Tibial nerve (tissue), 4 donors: ENCODE results near the gene TNIP1.

ENCODE experiments used
- CTCF ChIP-seq, 5 experiments: fragments of 200-600 bp in 3 of 5; fragments of 450-650 bp in 2 of 5; sonication (generic) in 3 of 5; IDR thresholded peaks; one replicate each; pipeline ENCODE4 v1.5.1; 2016 to 2019; ENCODE audit warnings: antibody characterized with exemption in 5 of 5, mild to moderate bottlenecking in 3 of 5, moderate library complexity in 2 of 5
- EP300 ChIP-seq, 2 donors: sonication (generic); formaldehyde crosslinking; IDR thresholded peaks; one replicate each; pipeline ENCODE4 v1.6.1; 2017; ENCODE audit warnings: antibody characterized with exemption in 2 of 2, mild to moderate bottlenecking in 1 of 2

- TF ChIP-seq CTCF (IDR thresholded peaks at IDR 0.05) (no peak), EP300 (IDR thresholded peaks at IDR 0.05) (no peak)
Observed at GRCh38 chr5:151058891-151059489, 21.8 kb downstream of the TNIP1 start.
